ENCODE measurements around the gene PTPRN2.

PTPRN2 gene

GRCh38 chr7:157658851-157659412 is 928.7 kb downstream of the PTPRN2 start:
- DNase-seq = no peak

- DNase-seq = no peak
Observed at GRCh38 chr7:157657741-157658740, 929.6 kb downstream of the PTPRN2 start.

GRCh38 chr7:157656195-157656769 is 931.3 kb downstream of the PTPRN2 start:
- DNase-seq = no peak

- DNase-seq = no peak
Observed at GRCh38 chr7:157654350-157654749, 933.3 kb downstream of the PTPRN2 start.

GRCh38 chr7:157653827-157654207 is 933.8 kb downstream of the PTPRN2 start:
- DNase-seq = no peak

GRCh38 chr7:157652954-157653826 is 934.4 kb downstream of the PTPRN2 start:
- no peak for DNase-seq

- no peak for DNase-seq
Observed at GRCh38 chr7:157652161-157652953, 935.3 kb downstream of the PTPRN2 start.

- DNase-seq = no peak
Observed at GRCh38 chr7:157651366-157652160, 936.1 kb downstream of the PTPRN2 start.

GRCh38 chr7:157650801-157651200 is 936.8 kb downstream of the PTPRN2 start:
- DNase-seq = no peak

GRCh38 chr7:157650131-157650631 is 937.4 kb downstream of the PTPRN2 start:
- no peak for DNase-seq

GRCh38 chr7:157646551-157646950 is 941.1 kb downstream of the PTPRN2 start:
- no peak for DNase-seq

GRCh38 chr7:157645539-157645938 is 942.1 kb downstream of the PTPRN2 start:
- no peak for DNase-seq

- DNase-seq = no peak
Observed at GRCh38 chr7:157644946-157645345, 942.7 kb downstream of the PTPRN2 start.

- DNase-seq = no peak
Observed at GRCh38 chr7:157643525-157643970, 944.1 kb downstream of the PTPRN2 start.

- no peak for DNase-seq
Observed at GRCh38 chr7:157641866-157642265, 945.8 kb downstream of the PTPRN2 start.

- DNase-seq = no peak
Observed at GRCh38 chr7:157640144-157640543, 947.5 kb downstream of the PTPRN2 start.

GRCh38 chr7:157638563-157638962 is 949.1 kb downstream of the PTPRN2 start:
- DNase-seq = no peak

GRCh38 chr7:157637216-157637949 is 950.2 kb downstream of the PTPRN2 start:
- no peak for DNase-seq

- no peak for DNase-seq
Observed at GRCh38 chr7:157635669-157636068, 952.0 kb downstream of the PTPRN2 start.

- DNase-seq = no peak
Observed at GRCh38 chr7:157635148-157635500, 952.5 kb downstream of the PTPRN2 start.
